Measurements from ENCODE around the gene GUF1.

GRCh38 chr4:44738615-44739014, 60.4 kb downstream of the GUF1 start:
- TF ChIP-seq LEF1 (IDR thresholded peaks at IDR 0.05; ENCODE audit: borderline replicate concordance) (no peak), BHLHE40 (IDR thresholded peaks at IDR 0.05; ENCODE audit: borderline replicate concordance) (no peak), ARNT (IDR thresholded peaks at IDR 0.05) (no peak), FOXK2 (IDR thresholded peaks at IDR 0.05) (no peak), FOXA1 (IDR thresholded peaks at IDR 0.05) (no peak), TARDBP (IDR thresholded peaks at IDR 0.05) (no peak), PKNOX1 (IDR thresholded peaks at IDR 0.05) (no peak), HDGF (IDR thresholded peaks at IDR 0.05; ENCODE audit: borderline replicate concordance) (no peak), CTBP1 (IDR thresholded peaks at IDR 0.05; ENCODE audit: borderline replicate concordance) (no peak), SP1 (IDR thresholded peaks at IDR 0.05) (no peak)

Measured in HEK293T (cell line).